ENCODE measurements around the gene GLI1.
"Not testable (repeated sequence)": the region's sequence is repeated elsewhere in the genome, so short reads cannot be mapped to it uniquely, and the experiment has no call there.

The GLI1 gene

GRCh38 chr12:57498132-57498502, 38.5 kb downstream of the GLI1 start:
- no peak for DNase-seq (ENCODE audit: low read depth)

- DNase-seq (ENCODE audit: low read depth) = no peak
Observed at GRCh38 chr12:57498571-57498970, 39.0 kb downstream of the GLI1 start.

DNA sequence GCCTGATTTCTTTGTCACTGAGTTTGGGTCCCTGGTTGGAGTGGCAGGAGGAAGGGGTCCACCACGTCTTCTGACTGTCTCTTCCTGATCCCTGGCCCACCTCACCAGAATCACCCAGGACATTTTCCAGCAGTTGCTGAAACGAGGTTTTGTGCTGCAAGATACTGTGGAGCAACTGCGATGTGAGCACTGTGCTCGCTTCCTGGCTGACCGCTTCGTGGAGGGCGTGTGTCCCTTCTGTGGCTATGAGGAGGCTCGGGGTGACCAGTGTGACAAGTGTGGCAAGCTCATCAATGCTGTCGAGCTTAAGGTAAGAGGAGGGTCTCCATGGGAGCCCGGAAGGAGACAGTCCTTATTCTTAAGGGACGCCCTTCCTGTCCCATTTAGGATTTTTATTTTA, 40.6 kb downstream of the GLI1 start:
- DNase-seq (ENCODE audit: low read depth) = no peak

- DNase-seq (ENCODE audit: low read depth) = not testable (repeated sequence)
Observed at GRCh38 chr12:57502311-57502969, 42.9 kb downstream of the GLI1 start.

GRCh38 chr12:57506541-57506940, 47.0 kb downstream of the GLI1 start:
- DNase-seq (ENCODE audit: low read depth) = not testable (repeated sequence)

DNA sequence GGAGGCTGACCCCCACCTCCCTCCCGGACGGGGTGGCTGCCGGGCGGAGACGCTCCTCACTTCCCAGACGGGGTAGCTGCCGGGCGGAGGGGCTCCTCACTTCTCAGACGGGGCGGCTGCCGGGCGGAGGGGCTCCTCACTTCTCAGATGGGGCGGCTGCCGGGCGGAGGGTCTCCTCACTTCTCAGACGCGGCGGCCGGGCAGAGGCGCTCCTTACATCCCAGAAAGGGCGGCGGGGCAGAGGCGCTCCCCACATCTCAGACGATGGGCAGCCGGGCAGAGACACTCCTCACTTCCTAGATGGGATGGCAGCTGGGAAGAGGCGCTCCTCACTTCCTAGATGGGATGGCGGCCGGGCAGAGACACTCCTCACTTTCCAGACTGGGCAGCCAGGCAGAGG, 48.2 kb downstream of the GLI1 start:
- not testable (repeated sequence) for DNase-seq (ENCODE audit: low read depth)

GRCh38 chr12:57511161-57511560, 51.6 kb downstream of the GLI1 start:
- DNase-seq (ENCODE audit: low read depth) = no peak

DNA sequence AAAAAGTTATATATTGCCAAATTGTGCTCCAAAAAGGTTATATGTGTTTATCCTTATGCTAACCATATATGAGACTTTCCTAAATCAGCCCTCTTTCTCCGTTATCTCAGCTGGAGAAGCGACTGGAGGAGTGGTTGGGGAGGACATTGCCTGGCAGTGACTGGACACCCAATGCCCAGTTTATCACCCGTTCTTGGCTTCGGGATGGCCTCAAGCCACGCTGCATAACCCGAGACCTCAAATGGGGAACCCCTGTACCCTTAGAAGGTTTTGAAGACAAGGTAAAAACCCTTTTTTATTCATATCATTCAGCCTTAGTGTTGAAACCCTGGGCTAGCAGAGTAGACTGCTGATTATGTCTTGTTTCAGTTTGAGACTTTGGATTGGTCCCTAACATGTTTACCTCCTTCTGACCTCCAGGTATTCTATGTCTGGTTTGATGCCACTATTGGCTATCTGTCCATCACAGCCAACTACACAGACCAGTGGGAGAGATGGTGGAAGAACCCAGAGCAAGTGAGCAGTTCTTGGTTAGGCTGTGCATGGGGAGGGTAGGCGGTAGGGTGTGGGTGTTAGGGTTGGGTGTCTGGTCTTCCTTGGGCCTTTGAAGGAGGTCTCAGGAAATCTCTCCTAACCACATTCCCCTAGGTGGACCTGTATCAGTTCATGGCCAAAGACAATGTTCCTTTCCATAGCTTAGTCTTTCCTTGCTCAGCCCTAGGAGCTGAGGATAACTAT, 52.2 kb downstream of the GLI1 start:
- DNase-seq (ENCODE audit: low read depth) = no peak

GRCh38 chr12:57512665-57513064, 53.1 kb downstream of the GLI1 start:
- no peak for DNase-seq (ENCODE audit: low read depth)

GRCh38 chr12:57513266-57513665, 53.7 kb downstream of the GLI1 start:
- no peak for DNase-seq (ENCODE audit: low read depth)

DNA sequence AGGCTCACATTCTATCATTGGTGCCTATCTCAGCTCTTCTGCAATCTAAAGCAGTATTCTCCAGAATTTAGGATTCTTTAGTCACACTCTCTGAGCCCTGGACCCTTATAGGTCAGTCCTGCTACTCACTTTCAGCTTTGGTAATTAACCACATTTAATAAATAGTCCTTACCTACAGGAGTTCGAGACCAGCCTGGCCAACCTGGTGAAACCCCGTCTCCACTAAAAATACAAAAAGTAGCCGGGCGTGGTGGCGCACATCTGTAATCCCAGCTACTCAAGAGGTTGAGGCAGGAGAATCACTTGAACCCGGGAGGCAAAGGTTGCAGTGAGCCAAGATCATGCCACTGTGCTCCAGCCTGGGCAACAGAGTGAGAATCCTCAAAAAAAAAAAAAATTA, 54.1 kb downstream of the GLI1 start:
- not testable (repeated sequence) for DNase-seq (ENCODE audit: low read depth)

DNA sequence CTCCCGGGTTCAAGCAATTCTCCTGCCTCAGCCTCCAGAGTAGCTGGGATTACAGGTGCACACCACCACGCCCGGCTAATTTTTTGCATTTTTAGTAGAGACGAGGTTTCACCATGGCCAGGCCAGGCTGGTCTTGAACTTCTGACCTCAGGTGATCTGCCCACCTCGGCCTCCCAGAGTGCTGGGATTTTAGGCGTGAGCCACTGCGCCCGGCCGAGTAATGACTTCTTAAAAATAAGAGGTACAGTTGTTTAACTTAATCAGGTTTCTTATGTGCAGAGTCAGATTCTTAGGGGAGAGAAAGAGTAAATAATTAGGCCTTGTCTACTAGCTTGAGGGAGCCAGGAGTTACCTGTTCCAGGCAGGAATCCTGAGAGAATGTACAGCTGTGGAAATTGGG, 54.7 kb downstream of the GLI1 start:
- not testable (repeated sequence) for DNase-seq (ENCODE audit: low read depth)

GRCh38 chr12:57514720-57515407, 55.3 kb downstream of the GLI1 start:
- no peak for DNase-seq (ENCODE audit: low read depth)

DNA sequence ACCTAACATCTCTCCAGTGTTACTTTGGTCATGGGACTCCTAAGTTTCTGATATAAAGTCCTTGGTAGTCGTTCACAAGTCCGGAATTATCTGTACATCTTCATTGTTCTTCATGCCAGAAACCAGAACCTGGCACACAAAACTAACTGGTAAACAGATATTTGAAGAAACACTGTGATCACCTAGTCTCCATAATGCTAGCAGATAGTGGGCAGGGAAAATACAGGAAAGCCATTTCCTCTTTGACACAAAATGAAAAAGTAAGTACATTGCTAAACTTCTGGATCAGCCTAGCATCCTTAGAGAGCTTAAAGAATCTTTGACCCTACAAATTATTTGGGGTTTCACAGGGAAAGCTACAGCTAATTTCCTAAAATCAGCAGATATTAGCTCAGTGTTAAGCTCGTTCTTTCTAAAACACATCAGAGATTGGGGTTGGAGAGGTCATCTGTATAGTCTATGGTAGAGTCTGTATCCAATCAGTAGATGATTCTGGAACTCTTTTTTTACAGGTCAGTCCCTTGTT, 55.9 kb downstream of the GLI1 start:
- DNase-seq (ENCODE audit: low read depth) = no peak

GRCh38 chr12:57515934-57516541, 56.5 kb downstream of the GLI1 start:
- DNase-seq (ENCODE audit: low read depth) = no peak

GRCh38 chr12:57516617-57517153, 57.1 kb downstream of the GLI1 start:
- DNase-seq (ENCODE audit: low read depth) = no peak

DNA sequence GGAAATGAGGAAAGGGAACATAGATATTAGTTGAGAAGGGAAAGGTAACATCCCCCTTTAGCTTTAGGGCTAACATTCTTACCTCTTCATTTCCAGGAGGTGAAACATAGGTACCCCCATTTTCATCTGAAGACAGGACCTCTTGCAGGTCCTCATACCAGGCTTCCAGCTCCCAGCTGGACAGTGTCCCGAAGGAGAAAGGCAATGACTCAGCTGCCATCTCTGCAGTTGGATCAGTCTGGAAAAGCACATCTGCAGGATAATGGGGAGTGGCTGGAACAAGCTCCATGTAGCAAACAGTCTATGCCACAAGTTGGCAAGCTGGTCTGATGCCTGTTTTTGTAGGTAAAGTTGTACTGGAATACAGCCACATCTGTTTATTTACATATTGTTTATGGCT, 57.6 kb downstream of the GLI1 start:
- no peak for DNase-seq (ENCODE audit: low read depth)

DNA sequence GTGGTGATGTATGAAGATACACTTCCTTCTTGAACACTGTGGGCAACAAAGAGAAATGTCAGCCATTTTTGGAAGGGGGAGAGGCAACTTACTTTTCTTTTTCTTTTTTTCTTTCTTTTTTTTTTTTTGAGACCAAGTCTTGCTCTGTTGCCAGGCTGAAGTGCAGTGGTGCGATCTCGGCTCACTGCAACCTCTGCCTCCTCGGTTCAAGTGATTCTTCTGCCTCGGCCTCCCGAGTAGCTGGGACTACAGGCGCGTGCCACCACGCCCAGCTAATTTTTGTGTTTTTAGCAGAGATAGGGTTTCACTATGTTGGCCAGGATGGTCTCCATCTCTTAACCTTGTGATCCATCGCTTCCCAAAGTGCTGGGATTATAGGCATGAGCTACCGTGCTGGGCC, 58.1 kb downstream of the GLI1 start:
- DNase-seq (ENCODE audit: low read depth) = not testable (repeated sequence)

DNA sequence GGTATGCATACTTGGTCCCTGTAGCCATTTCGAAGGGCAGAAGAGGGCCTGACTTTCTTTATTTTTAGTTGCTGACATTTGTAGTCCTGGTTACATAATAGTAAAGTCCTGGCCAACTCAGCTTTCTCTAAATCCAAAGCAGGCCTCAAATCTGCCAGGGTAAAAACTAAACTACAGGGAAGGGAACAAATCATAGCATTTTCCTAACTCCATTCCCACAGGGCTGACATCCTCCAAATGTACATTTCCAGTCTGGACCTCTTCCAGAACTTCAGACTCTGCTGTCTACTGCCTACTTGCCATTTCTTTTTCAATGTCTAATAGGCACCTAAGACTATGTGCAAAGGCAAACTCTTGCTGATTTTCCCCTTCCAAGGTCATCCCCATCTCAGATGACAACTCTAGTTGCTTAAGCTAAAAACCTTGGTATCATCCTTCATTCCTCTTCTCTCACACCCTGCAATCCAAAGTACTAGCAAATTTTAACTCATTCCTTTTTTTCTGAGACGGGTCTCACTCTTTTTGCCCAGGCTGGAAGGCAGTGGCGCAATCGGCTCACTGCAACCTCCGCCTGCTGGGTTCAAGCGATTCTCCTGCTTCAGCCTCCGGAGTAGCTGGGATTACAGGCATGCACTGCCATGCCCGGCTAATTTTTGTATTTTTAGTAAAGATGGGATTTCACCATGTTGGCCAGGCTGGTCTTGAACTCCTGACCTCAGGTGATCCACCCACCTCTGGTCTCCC, 58.8 kb downstream of the GLI1 start:
- no peak for DNase-seq (ENCODE audit: low read depth)

- DNase-seq (ENCODE audit: low read depth) = no peak
Observed at GRCh38 chr12:57518920-57519795, 59.6 kb downstream of the GLI1 start.

GRCh38 chr12:57519796-57520052, 60.1 kb downstream of the GLI1 start:
- DNase-seq (ENCODE audit: low read depth) = no peak

Data from activated gamma-delta T cell treated with anti-CD3 and anti-CD28 coated beads, Interleukin-2, amount 50 U/mL, for 16 hours (primary cell).